ENCODE measurements around the gene KLF17. TPM values are rescaled to one million over a fixed set of nuclear protein-coding genes. Genes with fewer than 3 reads are reported as not detected.

Gene KLF17
- total and polyA plus RNA-seq, 2 of the 8 experiments (the other 6 are each of a cell fraction or from before 2014, with no cell fraction given), result not detected

- Histone ChIP-seq H3K23ac (ENCODE audit: insufficient read length) (no peak overlapping the region), H3K27ac (ENCODE audit: low read depth, low read length) (no peak overlapping the region), H3K4ac (replicated peaks; ENCODE audit: insufficient read length, low read depth, low read length) (no peak overlapping the region), H3K4me2 (ENCODE audit: insufficient read depth in 1 of 2, low read depth in 2 of 2, low read length in 2 of 2) (no peak overlapping the region), H4K5ac (ENCODE audit: insufficient read length, low read depth, low read length) (no peak overlapping the region), H3K18ac (ENCODE audit: extremely low read depth, low read length) (no peak overlapping the region), H3K23me2 (ENCODE audit: low read depth, low read length) (no peaks in the 10 kb centered on the region; the same call in 1 of the 2 replicates), H3K4me3 (ENCODE audit: extremely low read depth in 1 of 4, insufficient read depth in 2 of 4, low read depth in 3 of 4, low read length in 4 of 4) (no peak overlapping the region), H2BK120ac (replicated peaks; ENCODE audit: low read depth, low read length) (no peak overlapping the region), H4K20me1 (replicated peaks in 1 of 2; ENCODE audit: control insufficient read depth in 1 of 2, insufficient read depth in 2 of 2, low read length in 2 of 2) (no peaks in the 10 kb centered on the region), H3K79me2 (ENCODE audit: control insufficient read depth in 1 of 2, insufficient read depth in 2 of 2, low read length in 2 of 2) (no peaks in the 10 kb centered on the region), H3K14ac (ENCODE audit: insufficient read length) (no peak overlapping the region), H3K79me1 (ENCODE audit: low read depth, low read length) (no peaks in the 10 kb centered on the region), H2AFZ (ENCODE audit: low read length) (no peak overlapping the region), H2BK15ac (ENCODE audit: low read length) (no peak overlapping the region), H2AK5ac (ENCODE audit: low read depth, low read length) (no peak overlapping the region), H4K91ac (replicated peaks; ENCODE audit: insufficient read length, low read length) (no peak overlapping the region), H2BK5ac (ENCODE audit: low read depth, low read length) (no peak overlapping the region), H2BK12ac (ENCODE audit: low read depth, low read length) (no peak overlapping the region), H3K27me3 (replicated peaks in 1 of 4; ENCODE audit: control insufficient read depth in 3 of 4, extremely low read depth in 1 of 4, insufficient read depth in 3 of 4, low read length in 3 of 4) (no peaks in the 10 kb centered on the region), H3K4me1 (replicated peaks in 1 of 4; ENCODE audit: control insufficient read depth in 3 of 4, insufficient read depth in 4 of 4, low read length in 3 of 4) (no peaks in the 10 kb centered on the region), H2BK20ac (ENCODE audit: low read length) (no peak overlapping the region), H4K8ac (ENCODE audit: extremely low read depth, insufficient read depth, low read length) (no peak overlapping the region), H3K9ac (replicated peaks in 1 of 4; ENCODE audit: extremely low read depth in 1 of 4, low read depth in 3 of 4, low read length in 3 of 4) (no peak overlapping the region), H3K9me3 (ENCODE audit: insufficient read depth in 2 of 2, low read depth in 1 of 2, low read length in 1 of 2) (no peaks in the 10 kb centered on the region), H3K56ac (replicated peaks; ENCODE audit: insufficient read length, low read depth, low read length) (peak overlapping the region; percentile 64), H3K36me3 (ENCODE audit: control insufficient read depth in 2 of 4, insufficient read depth in 4 of 4, low read length in 3 of 4) (no peaks in the 10 kb centered on the region)
- DNase-seq (ENCODE audit: low read depth in 1 of 2, low spot score in 2 of 2) (no peak), FAIRE-seq (no peak)
- POLR2A ChIA-PET (ENCODE audit: partially characterized antibody), result no interaction called here
- CTCF ChIA-PET (ENCODE audit: partially characterized antibody), result interaction anchor here (0.6 to 1.2 kb wide), 4 partner anchors 31 to 51 kb away, joined by 3 read pairs; no protein-coding TSS in a partner anchor
- TF ChIP-seq CEBPB (IDR thresholded peaks at IDR 0.05; ENCODE audit: low read depth, low read length) (no peak), SP4 (IDR thresholded peaks at IDR 0.05; ENCODE audit: low read length) (no peak), KDM5A (IDR thresholded peaks at IDR 0.05; ENCODE audit: low read length) (no peak), GTF2F1 (IDR thresholded peaks at IDR 0.05; ENCODE audit: borderline replicate concordance, low read depth, low read length) (no peak), SAP30 (IDR thresholded peaks at IDR 0.05; ENCODE audit: insufficient read depth, insufficient replicate concordance, low read length) (no peak), CHD1 (IDR thresholded peaks at IDR 0.05; ENCODE audit: low read depth, low read length) (no peak), ASH2L (IDR thresholded peaks at IDR 0.05; ENCODE audit: low read length) (no peak), EP300 (IDR thresholded peaks at IDR 0.05; ENCODE audit: borderline replicate concordance in 1 of 2, low read depth in 2 of 2, low read length in 2 of 2) (no peak), POLR2AphosphoS5 (IDR thresholded peaks at IDR 0.05; ENCODE audit: low read depth, low read length) (no peak), SP2 (IDR thresholded peaks at IDR 0.05; ENCODE audit: low read length) (no peak), CBX5 (IDR thresholded peaks at IDR 0.05; ENCODE audit: low read depth, low read length) (no peak), RXRA (IDR thresholded peaks at IDR 0.05; ENCODE audit: insufficient read depth, low read depth, low read length) (no peak), ATF3 (IDR thresholded peaks at IDR 0.05; ENCODE audit: insufficient read depth, low read depth, low read length) (no peak)
- WGBS, 2 experiments (ENCODE audit: extremely low coverage in 1 of 2, insufficient coverage in 1 of 2, insufficient read length in 1 of 2, insufficient replicate concordance in 2 of 2, low coverage in 1 of 2, low lambda C conversion rate in 2 of 2, missing lambda C conversion rate in 1 of 2), result 89% methylated on average over 19 of the region's 19 CpGs; no CpG with 5 or more reads in 1 of the 2 experiments
Measured at GRCh38 chr1:44134071-44134920, 15.7 kb downstream of the KLF17 start.

Measured in H1 (cell line).